Fibroblast of upper back skin (primary cell): Measurements from ENCODE around the gene VGLL4.

ENCODE experiments used
- DNase-seq: peaks from one replicate; pipeline ENCODE4 v3.0.0-alpha.2; 2013

The VGLL4 gene

DNA sequence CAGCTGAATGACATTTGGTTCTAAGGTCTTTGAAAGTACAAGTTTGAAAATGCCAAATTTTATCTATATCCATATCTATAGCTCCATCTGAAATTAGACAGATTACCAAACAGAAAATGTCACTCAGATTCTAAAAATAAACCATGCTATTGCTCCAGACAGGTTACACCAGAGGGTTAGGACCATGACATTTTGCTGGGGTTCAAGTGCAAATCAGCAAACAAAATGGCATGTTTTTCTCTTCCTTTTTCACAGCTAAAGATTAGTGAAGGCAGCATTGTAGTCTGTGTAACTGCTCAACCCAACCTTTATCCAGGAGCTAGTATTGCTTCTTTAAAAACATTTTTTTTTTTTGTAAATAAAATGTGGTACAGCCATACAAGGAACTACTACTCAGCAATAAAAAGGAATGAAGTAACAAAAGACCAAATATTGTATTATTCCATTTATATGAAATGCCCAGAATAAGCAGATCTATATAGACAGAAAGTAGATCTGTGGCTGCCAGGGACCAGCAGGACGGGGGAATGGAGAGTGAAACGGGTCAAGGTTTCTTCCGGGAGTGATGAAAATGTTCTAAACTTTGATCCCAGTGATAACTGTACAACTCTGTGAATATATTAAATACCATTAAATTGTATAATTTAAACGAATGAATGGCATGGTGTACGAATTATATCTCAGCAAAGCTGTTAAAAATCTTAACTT lies 18.2 kb downstream of the VGLL4 start:
- DNase-seq = no peak

DNA sequence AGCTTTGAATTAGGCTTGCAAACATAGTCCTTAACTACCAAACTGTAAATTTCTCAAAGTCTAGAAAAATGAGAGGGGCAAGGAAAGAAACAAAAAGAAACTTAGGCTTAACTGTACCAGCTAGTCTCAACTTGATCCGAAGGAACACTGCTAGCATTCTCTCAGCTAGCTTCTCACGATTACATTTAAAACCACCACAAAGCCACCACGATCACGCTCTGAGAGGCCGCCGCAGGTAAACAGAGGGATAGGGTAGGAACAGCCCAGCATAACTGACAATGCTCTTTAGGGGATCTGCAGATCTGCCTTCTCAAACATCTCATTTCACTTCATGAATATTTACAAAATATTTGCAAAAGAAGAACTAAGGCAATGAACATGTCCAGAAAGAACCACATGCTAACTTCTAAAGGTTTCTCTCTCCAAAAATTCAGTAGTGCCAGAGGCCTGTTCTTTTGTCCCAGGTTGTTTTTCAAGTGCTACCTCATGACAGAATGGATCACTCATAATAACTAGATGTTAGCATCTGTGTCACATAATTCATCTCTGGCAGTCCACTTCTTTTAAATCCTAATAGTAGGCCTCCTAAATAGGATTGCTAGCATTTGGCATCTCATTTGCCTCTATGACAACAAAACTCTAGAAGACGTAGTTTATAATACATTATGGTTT lies 18.9 kb downstream of the VGLL4 start:
- no peak for DNase-seq

DNA sequence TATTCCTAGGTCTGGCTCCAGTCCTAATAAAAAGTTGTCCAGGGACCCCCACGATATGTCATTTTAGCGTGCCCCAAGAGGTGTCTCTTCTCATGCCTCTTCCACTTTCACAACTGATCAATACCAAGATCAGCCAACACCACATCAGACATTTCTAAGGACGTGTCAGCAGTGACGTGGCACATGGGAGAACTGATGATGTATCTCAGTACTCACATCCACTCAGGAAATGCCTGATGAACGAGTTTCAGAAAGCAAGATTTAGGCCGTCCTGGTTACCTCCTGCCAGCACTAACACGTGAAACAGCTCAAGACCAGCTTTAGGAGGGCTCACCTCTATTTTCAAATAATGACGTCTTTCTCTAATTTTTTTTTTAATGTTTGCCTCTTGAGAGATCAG lies 19.6 kb downstream of the VGLL4 start:
- peak; percentile 38 for DNase-seq

DNA sequence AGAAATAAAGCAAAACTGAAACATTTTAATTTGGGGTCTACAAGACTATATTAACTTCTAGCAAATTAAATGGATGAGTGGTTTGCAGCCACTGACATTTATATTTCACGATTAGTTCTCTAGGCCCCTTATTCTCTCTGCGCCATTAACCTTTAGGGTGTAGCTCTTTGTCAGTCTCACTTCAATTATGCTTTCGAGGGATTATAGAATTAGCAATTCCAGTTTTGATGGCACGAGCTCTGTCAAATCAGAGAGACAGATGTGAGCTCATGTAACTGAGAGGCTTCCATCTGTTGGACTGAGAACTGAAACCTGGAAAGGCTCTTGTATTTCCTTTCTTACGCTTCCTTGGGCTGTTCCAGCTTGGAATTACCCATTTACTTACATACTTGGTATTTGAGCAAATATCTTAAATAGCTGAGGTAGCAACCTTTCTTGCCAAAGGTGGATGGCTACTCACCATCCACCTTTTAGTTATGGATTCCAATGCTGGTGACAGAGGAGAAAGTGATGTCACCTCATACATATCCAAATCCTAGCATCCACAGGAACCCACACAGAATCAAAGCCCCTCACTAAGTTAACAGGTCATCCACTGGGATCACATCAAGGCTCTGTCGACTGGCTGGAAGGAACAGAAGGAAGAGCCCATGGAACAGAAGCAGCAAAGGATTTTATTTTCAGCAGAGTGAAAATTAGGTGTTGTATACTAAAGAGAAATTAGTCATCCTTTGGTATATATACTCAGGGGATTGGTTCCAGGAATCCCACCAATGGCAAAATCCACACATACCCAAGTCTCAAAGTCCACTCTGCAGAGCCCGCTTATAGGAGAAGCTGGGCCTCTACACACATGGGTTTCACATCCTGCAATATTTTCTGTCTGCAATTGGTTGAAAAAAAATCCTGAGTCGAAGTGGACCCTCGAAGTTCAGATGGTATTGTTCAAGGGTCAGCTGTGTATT lies 20.8 kb downstream of the VGLL4 start:
- peak; percentile 29 for DNase-seq

DNA sequence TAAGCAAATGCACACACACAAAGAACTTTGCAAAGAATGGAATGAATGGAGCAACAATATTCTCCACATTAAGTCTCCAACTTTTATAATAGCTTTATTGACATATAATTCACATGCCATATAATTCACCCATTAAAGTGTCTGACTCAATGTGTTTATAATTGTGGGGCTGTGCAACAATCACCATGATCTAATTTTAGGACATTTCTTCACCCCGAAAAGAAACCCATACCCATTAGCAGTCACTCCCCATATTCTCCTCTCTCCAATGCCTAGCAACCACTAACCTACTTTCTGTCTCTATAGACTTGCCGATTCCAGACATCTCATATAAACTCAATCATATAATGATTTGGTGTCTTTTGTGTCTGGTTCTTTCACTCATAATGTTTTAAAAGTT lies 22.6 kb downstream of the VGLL4 start:
- DNase-seq = no peak

DNA sequence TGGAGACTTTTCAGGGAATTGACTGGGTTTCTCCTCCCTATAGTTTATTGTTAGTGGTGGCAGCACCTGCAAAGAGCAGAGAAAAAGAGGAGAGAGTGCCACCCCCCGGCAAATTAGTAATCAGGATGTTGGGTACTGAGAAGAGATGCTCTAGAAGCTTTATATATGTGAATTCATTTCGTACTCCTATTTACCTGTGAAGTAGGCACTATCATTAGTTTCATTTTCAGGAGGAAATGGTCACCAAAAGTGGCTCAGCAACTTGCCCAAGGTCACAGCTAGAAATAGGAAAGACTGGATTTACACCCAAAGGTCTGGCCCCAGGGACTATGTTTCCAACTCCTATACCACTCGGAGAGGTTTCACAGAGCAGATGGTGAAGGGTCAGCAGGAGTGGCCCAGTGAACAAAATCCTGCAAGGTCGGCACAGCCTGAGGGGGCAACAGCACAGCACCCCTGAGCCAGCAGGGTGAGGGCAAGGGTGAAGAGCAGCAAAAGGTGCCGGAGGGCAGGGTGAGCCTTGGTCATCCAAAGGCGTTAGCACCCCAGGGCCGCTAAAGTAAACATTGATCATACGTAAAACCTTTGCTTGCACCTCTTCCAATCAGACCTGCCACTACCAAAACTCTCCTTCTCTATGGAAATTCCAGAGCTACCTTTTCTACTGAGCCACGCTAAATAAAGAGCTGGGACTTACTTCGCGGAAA lies 23.6 kb downstream of the VGLL4 start:
- DNase-seq = no peak

DNA sequence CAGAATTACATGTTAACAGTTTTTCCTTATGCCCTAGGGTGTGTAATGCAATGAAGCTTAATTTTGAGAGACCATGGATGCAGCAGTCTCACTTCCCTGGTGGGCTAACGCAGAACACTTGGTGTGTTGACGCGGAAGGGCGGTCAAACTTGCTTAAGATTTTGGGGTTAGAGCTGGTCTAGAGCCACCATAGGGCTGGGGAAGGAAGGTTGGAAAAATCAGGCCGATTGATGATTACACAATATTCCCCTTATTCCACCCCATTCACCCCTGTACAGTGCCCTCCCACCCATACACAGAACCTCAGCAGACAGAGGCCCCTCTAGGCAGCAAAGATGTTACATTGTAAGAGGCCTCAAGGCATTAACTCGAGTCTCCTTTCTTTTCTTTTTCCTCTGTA lies 24.3 kb downstream of the VGLL4 start:
- no peak for DNase-seq

DNA sequence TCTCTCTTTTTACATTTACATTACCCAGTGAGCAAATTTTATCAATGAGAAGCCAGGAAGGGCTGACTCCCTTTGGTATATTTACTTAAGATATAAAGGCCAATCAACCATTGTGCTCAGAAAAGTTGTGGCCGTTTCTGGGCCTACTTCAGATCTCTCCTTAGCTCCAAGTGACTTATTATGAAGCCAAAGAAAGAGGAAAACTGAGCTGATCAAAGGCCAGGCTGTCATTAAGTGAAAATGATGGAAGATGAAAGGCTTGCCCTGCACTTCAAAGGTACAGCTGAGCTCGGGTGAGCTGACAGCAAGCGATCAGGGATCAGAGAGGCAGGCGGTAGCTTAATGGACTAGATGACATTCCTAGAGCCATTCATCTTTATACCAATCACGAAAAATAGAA lies 24.8 kb downstream of the VGLL4 start:
- DNase-seq = no peak

DNA sequence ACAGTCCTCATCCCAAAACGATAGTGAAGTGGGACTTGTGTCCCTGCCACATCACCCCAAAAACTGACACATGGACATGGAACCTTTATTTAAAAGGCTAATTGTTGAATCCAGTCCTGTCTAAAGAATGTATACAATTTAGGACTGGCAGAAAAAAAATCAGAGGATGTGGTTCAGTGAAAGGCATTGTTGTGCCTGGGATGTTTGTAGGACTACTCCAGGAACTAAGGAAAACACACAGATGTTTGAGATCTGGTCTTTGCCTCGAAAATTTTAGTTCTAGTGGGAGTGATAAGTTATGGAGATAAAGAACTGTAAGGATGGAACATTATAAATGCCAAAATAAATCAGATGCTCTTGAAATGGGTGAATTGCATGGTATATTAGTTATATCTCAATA lies 27.2 kb downstream of the VGLL4 start:
- no peak for DNase-seq

DNA sequence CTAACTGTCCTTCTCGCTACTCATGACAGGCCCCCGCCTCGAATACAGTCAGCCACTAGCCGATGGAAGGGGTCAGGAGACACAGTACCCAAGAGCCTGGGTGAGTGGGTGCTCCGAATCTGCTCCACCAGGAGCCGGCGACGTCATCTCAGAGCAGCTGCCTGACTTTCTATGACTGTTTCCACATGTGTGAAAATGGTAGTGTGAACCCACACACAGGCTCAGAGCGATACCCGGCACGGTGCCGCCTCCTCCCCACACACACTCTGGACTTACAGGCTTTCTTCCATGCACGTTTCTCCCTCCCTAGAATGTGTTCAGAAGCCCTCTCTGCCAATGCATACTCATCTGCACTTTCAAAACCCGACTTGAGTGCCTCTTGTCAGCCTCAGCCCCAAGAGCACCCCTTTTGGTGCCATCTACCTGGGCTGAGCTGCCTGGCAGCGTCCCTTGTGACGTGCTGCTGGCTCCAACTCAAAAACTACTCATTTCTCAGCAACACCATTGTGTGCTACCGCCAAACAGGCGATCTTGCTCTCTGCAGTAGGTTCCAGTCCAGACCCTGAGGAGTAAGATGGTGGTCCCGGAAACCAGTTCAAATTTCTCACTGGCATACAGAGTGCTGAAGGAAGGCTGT lies 29.7 kb downstream of the VGLL4 start:
- peak; percentile 42 for DNase-seq

DNA sequence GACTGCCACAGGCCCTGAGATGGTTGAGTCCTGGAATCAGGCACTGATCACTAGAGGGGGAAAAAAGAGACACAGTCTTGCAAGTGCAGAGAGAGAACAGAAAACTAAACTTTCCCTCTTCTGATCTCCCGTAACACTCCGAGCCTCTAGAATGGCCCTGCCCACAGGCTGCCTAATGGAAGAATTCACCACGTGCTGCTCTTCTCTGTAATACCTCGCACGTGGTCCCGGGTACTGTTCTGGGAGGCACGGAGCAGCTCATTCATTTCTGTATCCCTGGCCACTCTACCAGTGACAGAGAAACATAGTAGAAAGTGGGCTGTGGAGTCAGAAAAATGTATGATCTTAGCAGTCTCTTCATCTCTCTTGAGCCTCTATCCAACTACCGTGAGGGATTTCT lies 30.4 kb downstream of the VGLL4 start:
- no peak for DNase-seq

DNA sequence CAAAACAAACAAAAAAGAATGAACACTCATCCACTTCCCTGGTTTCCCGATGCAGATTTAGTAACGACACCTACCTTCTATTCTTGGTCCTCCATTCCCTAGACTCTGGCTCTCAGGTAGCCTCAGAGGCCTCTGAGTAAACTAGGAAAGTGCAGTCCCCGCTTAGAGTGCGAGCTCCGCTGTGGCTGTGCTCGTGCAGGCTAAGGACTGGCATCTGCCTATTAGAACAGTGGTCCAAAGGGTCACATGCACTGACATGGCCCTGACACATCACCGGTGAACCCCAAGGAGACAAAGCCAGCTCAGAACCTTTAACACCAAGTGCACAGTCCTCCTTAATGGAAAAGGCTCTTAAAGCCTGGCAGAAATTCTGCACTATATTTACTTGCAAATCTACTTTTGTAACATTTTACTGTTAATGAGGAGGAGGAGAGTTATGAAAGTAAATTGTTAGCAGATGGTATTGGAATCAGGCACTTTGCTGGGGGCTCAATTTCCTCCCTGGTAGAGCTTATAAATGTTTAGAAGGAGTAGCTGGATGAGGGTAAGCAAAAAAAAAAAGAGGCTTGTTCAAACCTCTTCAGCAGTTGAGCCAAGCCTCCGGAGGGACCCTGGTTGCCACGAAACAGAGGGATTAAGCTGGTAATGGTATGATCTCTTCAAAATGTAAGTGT lies 31.1 kb downstream of the VGLL4 start:
- DNase-seq = peak; percentile 53

DNA sequence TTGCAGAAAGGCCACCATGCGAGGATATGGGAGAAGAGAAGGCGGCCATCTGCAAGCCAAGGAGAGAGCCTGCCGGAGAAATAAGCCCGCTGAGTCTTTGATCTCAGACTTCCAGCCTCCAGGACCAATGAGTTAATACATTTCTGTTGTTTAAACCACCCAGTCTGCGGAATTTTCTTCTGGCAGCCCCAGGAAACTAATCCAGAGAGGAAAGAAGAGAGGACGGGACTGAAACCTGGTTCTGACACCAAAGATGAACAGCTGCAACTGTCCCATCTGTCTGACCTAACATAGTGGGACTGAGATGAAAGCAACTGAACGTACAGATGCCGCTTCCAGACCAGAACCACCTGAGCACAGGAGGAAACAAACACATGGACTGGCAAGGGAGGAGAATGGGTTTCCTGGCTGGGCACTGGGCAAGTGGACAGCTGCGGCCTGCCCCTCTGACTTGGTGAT lies 32.3 kb downstream of the VGLL4 start:
- peak; percentile 56 for DNase-seq

DNA sequence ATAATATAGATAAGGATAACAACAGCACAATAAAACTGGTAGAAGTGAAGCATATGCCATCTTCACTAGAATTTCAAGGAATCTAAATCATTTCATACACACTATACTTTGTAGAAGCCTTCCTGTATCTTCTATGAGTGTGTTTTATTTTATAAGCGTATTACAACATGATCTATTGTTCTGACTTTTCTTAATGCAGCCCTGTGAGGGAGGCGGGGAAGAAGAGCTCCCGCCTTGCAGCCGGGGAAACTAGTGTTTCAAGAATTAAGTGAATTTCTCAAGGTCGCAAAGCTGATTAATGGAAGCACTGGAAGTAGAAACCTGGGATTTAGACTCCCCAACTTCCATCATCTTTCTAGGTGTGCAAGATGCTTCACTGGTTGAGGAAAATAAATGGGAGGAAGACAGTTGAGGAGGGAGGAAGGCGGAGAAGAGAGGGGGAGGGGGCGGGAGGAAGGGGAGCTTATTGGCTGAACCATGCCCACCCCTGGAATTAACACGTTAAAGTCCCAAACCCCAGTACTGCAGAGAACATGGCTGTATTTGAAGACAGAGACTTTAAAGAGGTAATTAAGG lies 32.9 kb downstream of the VGLL4 start:
- no peak for DNase-seq

DNA sequence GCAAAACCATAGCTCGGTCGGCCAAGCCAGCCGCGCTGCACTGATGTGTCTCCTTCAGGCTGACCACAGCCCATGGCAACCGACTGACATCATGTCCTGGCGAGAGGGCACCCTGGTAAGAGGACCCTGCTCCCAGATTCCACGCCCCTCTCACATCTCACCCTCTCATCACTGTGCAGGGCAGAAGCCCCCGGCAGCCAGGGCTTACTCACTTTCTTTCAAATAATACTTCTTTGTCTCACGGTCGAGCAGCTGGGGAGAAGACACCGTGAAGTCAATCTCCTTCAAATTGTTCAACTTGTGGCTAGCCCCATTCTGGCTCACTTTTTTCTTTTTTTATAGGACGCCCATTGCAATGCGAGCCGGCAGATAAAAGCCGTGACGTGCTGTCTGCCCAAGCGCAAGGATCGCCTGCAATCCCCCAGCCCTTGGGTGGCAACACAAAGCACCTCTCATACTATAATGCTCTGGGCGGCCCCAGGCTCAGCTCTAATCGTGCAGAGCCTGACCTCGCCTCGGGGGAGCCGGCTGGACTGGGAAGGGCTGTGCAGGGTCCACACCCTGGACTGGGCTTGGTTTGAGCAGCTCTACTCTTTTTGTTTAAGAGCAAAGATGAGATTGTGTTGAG lies 33.6 kb downstream of the VGLL4 start:
- DNase-seq = no peak

DNA sequence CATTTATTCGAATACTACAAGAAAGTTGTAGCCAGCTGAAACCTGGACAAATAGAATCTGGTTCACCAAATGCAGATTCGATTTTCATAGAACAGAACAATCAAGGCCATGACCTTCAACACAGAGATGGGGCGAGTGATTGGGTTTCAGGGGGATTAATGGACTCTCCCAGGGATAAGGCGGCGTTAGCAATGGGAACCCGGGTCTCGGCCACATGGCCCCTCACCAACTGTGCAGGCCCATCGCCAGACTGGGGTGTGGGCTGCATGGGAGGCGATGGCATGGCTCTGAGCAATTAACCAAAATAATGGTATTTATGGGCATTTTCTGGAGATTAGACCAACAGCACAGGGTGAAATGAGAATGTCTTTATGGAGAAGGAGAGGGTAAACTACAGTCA lies 34.2 kb downstream of the VGLL4 start:
- DNase-seq = no peak

DNA sequence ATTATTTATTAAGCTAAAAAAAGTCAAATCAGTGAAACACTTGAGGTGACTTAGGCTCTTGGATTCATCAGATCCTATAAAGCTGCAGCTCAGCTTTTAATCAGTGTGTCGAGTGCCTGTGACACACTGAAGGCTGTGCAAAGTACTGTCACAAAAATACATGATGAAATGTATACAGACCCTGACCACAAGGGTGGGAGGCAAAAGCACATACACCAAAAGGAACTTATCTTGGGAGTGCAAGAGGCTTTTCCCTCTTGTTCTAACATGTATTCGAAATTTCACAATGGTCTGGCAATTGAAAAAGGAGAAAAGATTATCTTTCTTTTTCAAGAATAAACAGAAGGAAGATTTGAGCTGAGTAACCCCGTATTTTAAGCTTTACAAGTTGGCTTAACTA lies 35.9 kb downstream of the VGLL4 start:
- peak; percentile 25 for DNase-seq

DNA sequence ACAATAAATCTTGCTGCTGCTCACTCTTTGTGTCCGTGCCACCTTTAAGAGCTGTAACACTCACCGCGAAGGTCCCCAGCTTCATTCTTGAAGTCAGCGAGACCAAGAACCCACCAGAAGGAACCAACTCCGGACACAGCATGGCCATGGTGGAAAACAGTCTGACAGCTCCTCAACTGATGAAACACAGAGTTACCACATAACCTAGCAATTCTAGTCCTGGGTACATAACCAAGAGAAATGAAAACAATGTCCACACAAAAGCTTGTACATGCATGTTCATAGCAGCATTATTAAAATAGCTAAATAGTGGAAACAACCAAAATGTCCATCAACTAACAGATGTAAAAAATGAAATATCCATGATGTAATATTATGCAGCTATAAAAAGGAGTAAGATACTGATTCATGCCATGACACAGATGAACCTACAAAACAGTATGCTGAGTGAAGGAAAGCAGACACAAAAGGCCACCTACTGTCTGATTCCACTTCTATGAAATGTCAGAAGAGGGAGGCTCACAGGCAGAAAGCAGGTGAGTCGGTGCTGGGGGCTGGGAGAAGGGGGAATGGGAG lies 36.8 kb downstream of the VGLL4 start:
- no peak for DNase-seq

DNA sequence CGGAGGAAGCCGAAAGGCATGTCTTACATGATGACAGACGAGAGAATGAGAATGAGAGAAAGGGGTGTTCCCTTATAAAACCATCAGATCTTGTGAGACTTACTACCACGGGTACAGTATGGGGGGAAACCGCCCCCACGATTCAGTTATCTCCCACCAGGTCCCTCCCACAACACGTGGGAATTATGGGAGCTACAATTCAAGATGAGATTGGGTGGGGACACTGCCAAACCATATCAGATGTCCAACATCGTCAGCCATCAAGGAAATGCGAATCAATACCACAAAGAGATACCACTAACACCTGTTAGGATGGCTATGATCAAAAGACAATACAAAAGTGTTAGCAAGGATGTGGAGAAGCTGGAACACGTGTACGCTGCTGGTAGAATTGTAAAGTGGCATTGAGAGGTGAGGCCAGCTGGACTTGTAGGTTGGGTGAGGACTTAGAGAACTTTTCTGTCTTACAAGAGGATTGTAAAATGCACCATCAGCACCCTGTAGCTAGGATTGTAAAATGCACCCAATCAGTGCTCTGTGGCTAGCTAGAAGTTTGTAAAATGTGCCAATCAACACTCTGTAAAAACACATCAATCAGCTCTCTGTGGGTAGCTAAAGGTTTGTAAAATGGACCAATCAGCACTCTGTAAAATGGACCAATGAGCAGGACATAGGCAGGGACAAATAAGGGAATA lies 37.5 kb downstream of the VGLL4 start:
- no peak for DNase-seq

DNA sequence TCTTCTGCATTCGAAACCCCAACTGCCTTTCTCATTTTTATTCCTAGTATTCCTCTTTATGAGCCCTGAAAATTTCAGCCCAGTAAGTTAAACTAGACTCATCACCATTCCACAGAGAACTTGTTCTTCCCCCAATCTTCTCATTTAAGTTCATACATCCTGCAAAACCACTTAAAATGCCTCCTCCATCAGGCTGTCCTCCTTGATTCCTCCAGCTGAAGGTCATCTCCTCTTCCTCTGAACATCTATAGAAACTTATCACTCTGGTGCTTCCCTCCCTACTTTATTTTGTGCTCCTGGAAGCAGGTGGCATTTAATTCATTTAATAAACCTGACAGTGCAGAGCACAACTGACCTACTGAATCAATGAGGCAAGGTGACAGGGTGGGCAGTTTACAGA lies 38.3 kb downstream of the VGLL4 start:
- no peak for DNase-seq
